Caco-2 (cell line): ENCODE results near the gene ANGPTL8. TPM values are rescaled to one million over a fixed set of nuclear protein-coding genes. Genes with fewer than 3 reads are reported as not detected.

ENCODE experiments used
- BruUV-seq: library from RNA; stranded (reverse); fragments of 400-500 nt; replicated peaks from 2 replicates; lab custom pipeline; 2021; lab: Mats Ljungman, UMichigan
- CTCF ChIA-PET: fragments of 300-600 bp; sonication (Branson Sonifier 250); formaldehyde crosslinking; loops from one replicate; lab custom pipeline; 2022; ENCODE audit warnings: antibody characterized with exemption; lab: Charles Lee
- POLR2A ChIA-PET: fragments of 300-600 bp; sonication (Branson Sonifier 250); formaldehyde crosslinking; loops from one replicate; lab custom pipeline; 2022; ENCODE audit warnings: antibody characterized with exemption; lab: Charles Lee
- DNase-seq, 2 experiments: peaks; one replicate each; pipeline versions ENCODE4 v3.0.0 to v3.0.0-alpha.2; 2020 to 2022
- H3K27me3 ChIP-seq: replicated peaks from 2 replicates; pipeline ENCODE4 v1.6.0; 2011; ENCODE audit warnings: low read length; ENCODE audit not compliant: control insufficient read depth, insufficient read depth
- H3K36me3 ChIP-seq: 2 replicates; pipeline ENCODE4 v1.5.1; 2011; ENCODE audit warnings: low read length; ENCODE audit not compliant: control insufficient read depth, insufficient read depth
- H3K4me1 ChIP-seq: fragments of 250-450 bp; sonication (Bioruptor Pico); 2 replicates; pipeline ENCODE4 v1.5.1; 2020; ENCODE audit warnings: mild to moderate bottlenecking
- H3K4me3 ChIP-seq: 2 replicates; pipeline ENCODE4 v1.5.1; 2011; ENCODE audit warnings: low read depth, mild to moderate bottlenecking, control low read depth, low read length
- H3K9me3 ChIP-seq: fragments of 250-450 bp; sonication (Bioruptor Pico); 2 replicates; pipeline ENCODE4 v1.5.1; 2020; ENCODE audit warnings: mild to moderate bottlenecking, moderate library complexity
- H3K27ac Mint-ChIP-seq: one replicate; pipeline ENCODE4 v1.8.0; 2022; ENCODE audit warnings: mixed read lengths; ENCODE audit not compliant: unreplicated experiment
- H3K27me3 Mint-ChIP-seq: one replicate; pipeline ENCODE4 v1.8.0; 2022; ENCODE audit warnings: mixed read lengths; ENCODE audit not compliant: insufficient read depth, unreplicated experiment
- H3K36me3 Mint-ChIP-seq: one replicate; pipeline ENCODE4 v1.8.0; 2022; ENCODE audit warnings: mild to moderate bottlenecking, mixed read lengths; ENCODE audit not compliant: insufficient read depth, unreplicated experiment
- H3K4me1 Mint-ChIP-seq: one replicate; pipeline ENCODE4 v1.8.0; 2022; ENCODE audit warnings: low read depth, mixed read lengths; ENCODE audit not compliant: unreplicated experiment
- H3K4me3 Mint-ChIP-seq: one replicate; pipeline ENCODE4 v1.8.0; 2022; ENCODE audit warnings: mild to moderate bottlenecking, moderate library complexity, mixed read lengths; ENCODE audit not compliant: unreplicated experiment
- H3K9me3 Mint-ChIP-seq: one replicate; pipeline ENCODE4 v1.8.0; 2022; ENCODE audit warnings: mixed read lengths; ENCODE audit not compliant: unreplicated experiment
- intact Hi-C: fragments of 100-400 bp; cut with micrococcal nuclease; formaldehyde crosslinking; loops from one replicate; pipeline ENCODE4 v1.10.0; 2022; ENCODE audit not compliant: unreplicated experiment
- total RNA-seq: library from RNA; stranded (reverse); gene quantifications from 2 replicates; pipeline ENCODE4 v1.2.3, GENCODE V29; 2022
- TF ChIP-seq, protein P1 (sequence below), 2 experiments: fragments of 200-600 bp in 1 of 2; IDR thresholded peaks; 1 replicate in 1 of 2; 2 replicates in 1 of 2; pipeline versions ENCODE4 v1.5.1 to v1.8.0; 2011 to 2022; ENCODE audit warnings: antibody characterized with exemption in 1 of 2, control low read depth in 1 of 2, inconsistent platforms in 1 of 2, low read depth in 1 of 2, low read length in 1 of 2, mild to moderate bottlenecking in 1 of 2, moderate library complexity in 1 of 2; ENCODE audit not compliant: insufficient read depth in 1 of 2, severe bottlenecking in 1 of 2, unreplicated experiment in 1 of 2

ANGPTL8 gene
- total RNA-seq, 1 experiment from 2014 or later = not detected

DNA sequence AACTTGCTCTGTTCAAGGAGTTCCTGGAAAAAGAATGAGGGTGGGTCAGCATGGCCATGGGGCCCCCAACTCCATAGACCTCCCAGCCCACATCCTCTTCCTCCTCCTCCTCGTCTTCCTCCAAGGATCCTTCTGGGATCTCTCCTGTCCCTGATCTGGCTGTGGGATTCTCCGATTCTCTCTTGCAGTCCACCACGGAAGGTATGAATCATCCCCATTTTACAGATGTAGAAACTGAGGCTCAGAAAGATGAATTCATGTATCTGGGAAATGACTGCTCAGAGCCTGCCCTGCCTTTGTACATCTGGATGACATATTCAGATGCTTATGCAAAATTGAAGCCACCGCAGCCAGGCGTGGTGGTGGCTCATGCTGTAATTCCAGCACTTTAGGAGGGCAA is 39.9 kb upstream of the ANGPTL8 start:
- no peaks in the 10 kb centered on the region for H3K9me3 Mint-ChIP-seq

DNA sequence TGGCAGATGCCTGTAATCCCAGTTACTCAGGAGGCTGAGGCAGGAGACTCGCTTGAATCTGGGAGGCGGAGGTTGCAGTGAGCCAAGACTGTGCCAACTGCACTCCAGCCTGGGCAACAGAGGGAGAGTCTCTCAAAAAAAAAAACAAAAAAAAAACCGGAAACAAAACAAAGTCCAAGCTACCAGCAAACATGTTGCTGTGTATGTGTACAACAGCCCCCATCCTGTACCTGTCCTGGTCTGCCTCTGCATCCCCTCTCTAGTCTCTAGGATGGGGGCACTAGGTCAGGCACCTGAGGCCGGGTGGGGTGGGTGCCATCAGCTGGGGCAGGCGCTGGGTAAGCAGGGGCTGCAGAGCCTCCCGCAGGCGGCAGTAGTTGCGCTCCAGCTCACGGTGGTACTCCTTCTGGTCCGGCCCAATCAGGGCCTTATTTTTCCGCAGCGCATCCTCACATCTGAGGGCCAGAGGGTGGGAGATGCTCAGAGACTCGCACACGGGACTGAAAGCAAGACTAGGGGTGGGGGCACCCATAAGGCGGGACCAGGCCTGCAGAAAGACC is 39.3 kb upstream of the ANGPTL8 start:
- peaks cover 31% of the 10 kb centered on the region for H3K36me3 Mint-ChIP-seq
- TF ChIP-seq, protein P1, sequence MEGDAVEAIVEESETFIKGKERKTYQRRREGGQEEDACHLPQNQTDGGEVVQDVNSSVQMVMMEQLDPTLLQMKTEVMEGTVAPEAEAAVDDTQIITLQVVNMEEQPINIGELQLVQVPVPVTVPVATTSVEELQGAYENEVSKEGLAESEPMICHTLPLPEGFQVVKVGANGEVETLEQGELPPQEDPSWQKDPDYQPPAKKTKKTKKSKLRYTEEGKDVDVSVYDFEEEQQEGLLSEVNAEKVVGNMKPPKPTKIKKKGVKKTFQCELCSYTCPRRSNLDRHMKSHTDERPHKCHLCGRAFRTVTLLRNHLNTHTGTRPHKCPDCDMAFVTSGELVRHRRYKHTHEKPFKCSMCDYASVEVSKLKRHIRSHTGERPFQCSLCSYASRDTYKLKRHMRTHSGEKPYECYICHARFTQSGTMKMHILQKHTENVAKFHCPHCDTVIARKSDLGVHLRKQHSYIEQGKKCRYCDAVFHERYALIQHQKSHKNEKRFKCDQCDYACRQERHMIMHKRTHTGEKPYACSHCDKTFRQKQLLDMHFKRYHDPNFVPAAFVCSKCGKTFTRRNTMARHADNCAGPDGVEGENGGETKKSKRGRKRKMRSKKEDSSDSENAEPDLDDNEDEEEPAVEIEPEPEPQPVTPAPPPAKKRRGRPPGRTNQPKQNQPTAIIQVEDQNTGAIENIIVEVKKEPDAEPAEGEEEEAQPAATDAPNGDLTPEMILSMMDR (IDR thresholded peaks at IDR 0.05; ENCODE audit: insufficient read depth in 1 of 2, low read depth in 1 of 2, low read length in 1 of 2, severe bottlenecking in 1 of 2, unreplicated experiment in 1 of 2) = no peak
- Histone ChIP-seq H3K9me3 (no peaks in the 10 kb centered on the region), H3K36me3 (no peaks in the 10 kb centered on the region; the same call in 1 of the 2 replicates), H3K4me1 (no peaks in the 10 kb centered on the region), H3K4me3 (no peak overlapping the region), H3K27me3 (no peaks in the 10 kb centered on the region)
- intact Hi-C loops = no loop called here
- no peaks in the 10 kb centered on the region for H3K27me3 Mint-ChIP-seq
- no peak overlapping the region for H3K27ac Mint-ChIP-seq
- ChIA-PET POLR2A (no interaction called here), CTCF (no interaction called here)
- BruUV-seq = no TSS peak
- DNase-seq = no peak
- H3K4me3 Mint-ChIP-seq = no peak overlapping the region
- peaks cover 6% of the 10 kb centered on the region for H3K4me1 Mint-ChIP-seq
- H3K9me3 Mint-ChIP-seq = no peaks in the 10 kb centered on the region

More for the DNA sequence above, 39.9 kb upstream of the ANGPTL8 start:
- H3K4me3 ChIP-seq = no peak overlapping the region
- no TSS peak for BruUV-seq
- TF ChIP-seq, protein P1 (IDR thresholded peaks at IDR 0.05; ENCODE audit: insufficient read depth in 1 of 2, low read depth in 1 of 2, low read length in 1 of 2, severe bottlenecking in 1 of 2, unreplicated experiment in 1 of 2) = no peak
- no peaks in the 10 kb centered on the region for H3K27me3 ChIP-seq
- no peaks in the 10 kb centered on the region for H3K9me3 ChIP-seq
- H3K27me3 Mint-ChIP-seq = no peaks in the 10 kb centered on the region
- DNase-seq = no peak
- peaks cover 31% of the 10 kb centered on the region for H3K36me3 Mint-ChIP-seq
- ChIA-PET CTCF (no interaction called here), POLR2A (no interaction called here)
- H3K4me1 Mint-ChIP-seq = peaks cover 6% of the 10 kb centered on the region
- intact Hi-C loops = no loop called here
- H3K36me3 ChIP-seq = no peaks in the 10 kb centered on the region; the same call in 1 of the 2 replicates
- H3K4me1 ChIP-seq = no peaks in the 10 kb centered on the region
- H3K4me3 Mint-ChIP-seq = no peak overlapping the region
- H3K27ac Mint-ChIP-seq = no peak overlapping the region

DNA sequence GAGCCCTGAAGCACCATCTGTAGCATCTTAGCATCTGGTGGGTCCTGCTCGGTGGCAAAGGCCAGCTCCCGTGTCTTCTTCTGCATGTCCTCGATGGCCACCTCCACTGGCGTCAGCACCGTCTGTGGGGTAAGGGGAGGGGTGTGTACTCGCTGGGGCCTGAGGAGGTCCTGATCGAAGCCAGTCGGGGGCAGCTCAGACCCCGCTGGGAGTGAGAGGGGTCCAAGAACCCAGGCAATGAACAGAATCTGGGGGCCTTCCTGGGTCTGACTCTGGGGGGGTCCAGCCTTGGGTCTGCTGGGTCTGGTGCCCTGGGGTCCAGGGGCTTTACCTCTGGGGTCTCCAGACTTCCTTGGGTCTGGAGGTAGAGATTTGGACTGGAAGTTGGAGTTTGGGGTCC is 38.5 kb upstream of the ANGPTL8 start:
- H3K4me1 Mint-ChIP-seq = peaks cover 6% of the 10 kb centered on the region
- DNase-seq = no peak
- H3K4me3 Mint-ChIP-seq = no peak overlapping the region
- no peaks in the 10 kb centered on the region for H3K4me1 ChIP-seq
- H3K4me3 ChIP-seq = no peak overlapping the region
- CTCF ChIA-PET = no interaction called here
- no TSS peak for BruUV-seq
- TF ChIP-seq, protein P1 (IDR thresholded peaks at IDR 0.05; ENCODE audit: insufficient read depth in 1 of 2, low read depth in 1 of 2, low read length in 1 of 2, severe bottlenecking in 1 of 2, unreplicated experiment in 1 of 2) = no peak
- no peaks in the 10 kb centered on the region for H3K9me3 ChIP-seq
- intact Hi-C loops = no loop called here
- H3K27me3 Mint-ChIP-seq = no peaks in the 10 kb centered on the region
- H3K36me3 Mint-ChIP-seq = peaks cover 36% of the 10 kb centered on the region
- H3K9me3 Mint-ChIP-seq = no peaks in the 10 kb centered on the region
- H3K27ac Mint-ChIP-seq = no peak overlapping the region
- H3K36me3 ChIP-seq = no peaks in the 10 kb centered on the region; the same call in 1 of the 2 replicates
- POLR2A ChIA-PET = no interaction called here
- H3K27me3 ChIP-seq = no peaks in the 10 kb centered on the region
